ENCODE measurements around the gene CAPRIN2.

DNA sequence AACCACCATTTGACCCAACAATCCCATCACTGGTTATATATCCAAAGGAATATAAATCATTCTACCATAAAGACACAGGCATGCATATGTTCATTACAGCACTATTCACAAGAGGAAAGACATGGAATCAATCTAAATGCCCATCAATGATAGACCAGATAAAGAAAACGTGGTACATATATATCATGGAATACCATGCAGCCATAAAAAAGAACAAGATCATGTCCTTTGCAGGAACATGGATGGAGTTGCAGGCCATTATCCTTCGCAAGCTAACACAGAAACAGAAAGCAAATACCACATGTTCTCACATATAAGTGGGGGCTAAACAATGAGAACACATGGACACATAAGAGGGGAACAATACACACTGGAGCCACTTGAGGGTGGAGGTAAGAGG, 15.7 kb downstream of the CAPRIN2 start:
- TF ChIP-seq POLR2A (IDR thresholded peaks at IDR 0.05; ENCODE audit: extremely low read depth, insufficient read length) = no peak
- TF ChIP-seq, protein P1, sequence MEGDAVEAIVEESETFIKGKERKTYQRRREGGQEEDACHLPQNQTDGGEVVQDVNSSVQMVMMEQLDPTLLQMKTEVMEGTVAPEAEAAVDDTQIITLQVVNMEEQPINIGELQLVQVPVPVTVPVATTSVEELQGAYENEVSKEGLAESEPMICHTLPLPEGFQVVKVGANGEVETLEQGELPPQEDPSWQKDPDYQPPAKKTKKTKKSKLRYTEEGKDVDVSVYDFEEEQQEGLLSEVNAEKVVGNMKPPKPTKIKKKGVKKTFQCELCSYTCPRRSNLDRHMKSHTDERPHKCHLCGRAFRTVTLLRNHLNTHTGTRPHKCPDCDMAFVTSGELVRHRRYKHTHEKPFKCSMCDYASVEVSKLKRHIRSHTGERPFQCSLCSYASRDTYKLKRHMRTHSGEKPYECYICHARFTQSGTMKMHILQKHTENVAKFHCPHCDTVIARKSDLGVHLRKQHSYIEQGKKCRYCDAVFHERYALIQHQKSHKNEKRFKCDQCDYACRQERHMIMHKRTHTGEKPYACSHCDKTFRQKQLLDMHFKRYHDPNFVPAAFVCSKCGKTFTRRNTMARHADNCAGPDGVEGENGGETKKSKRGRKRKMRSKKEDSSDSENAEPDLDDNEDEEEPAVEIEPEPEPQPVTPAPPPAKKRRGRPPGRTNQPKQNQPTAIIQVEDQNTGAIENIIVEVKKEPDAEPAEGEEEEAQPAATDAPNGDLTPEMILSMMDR (IDR thresholded peaks at IDR 0.05; ENCODE audit: low read depth, low read length) = no peak
